Skeletal muscle satellite cell (primary cell): ENCODE results near the gene SH2D5.

Experiments
- H3K27me3 ChIP-seq: 2 replicates; pipeline ENCODE4 v1.7.0; 2013; ENCODE audit warnings: low read length; ENCODE audit not compliant: control insufficient read depth, insufficient read depth
- H3K36me3 ChIP-seq: 2 replicates; pipeline ENCODE4 v1.7.0; 2013; ENCODE audit warnings: mild to moderate bottlenecking, control low read depth, low read length; ENCODE audit not compliant: insufficient read depth
- H3K4me1 ChIP-seq: 2 replicates; pipeline ENCODE4 v1.7.0; 2013; ENCODE audit warnings: low read length; ENCODE audit not compliant: control insufficient read depth, insufficient read depth
- H3K4me2 ChIP-seq: 2 replicates; pipeline ENCODE4 v1.7.0; 2013; ENCODE audit warnings: mild to moderate bottlenecking, low read length
- H3K4me3 ChIP-seq: 2 replicates; pipeline ENCODE4 v1.7.0; 2013; ENCODE audit warnings: low read length
- H3K9ac ChIP-seq: 2 replicates; pipeline ENCODE4 v1.7.0; 2013; ENCODE audit warnings: mild to moderate bottlenecking, low read depth, low read length, moderate library complexity
- H3K9me3 ChIP-seq: replicated peaks from 2 replicates; pipeline ENCODE4 v1.7.0; 2013; ENCODE audit warnings: mild to moderate bottlenecking, control low read depth, low read length

SH2D5 gene

GRCh38 chr1:20708891-20709290 is 23.6 kb downstream of the SH2D5 start:
- Histone ChIP-seq H3K36me3 (no peaks in the 10 kb centered on the region), H3K9me3 (no peaks in the 10 kb centered on the region), H3K4me3 (no peak overlapping the region), H3K4me2 (no peak overlapping the region), H3K27me3 (peaks cover 3% of the 10 kb centered on the region), H3K4me1 (no peaks in the 10 kb centered on the region), H3K9ac (no peak overlapping the region)

DNA sequence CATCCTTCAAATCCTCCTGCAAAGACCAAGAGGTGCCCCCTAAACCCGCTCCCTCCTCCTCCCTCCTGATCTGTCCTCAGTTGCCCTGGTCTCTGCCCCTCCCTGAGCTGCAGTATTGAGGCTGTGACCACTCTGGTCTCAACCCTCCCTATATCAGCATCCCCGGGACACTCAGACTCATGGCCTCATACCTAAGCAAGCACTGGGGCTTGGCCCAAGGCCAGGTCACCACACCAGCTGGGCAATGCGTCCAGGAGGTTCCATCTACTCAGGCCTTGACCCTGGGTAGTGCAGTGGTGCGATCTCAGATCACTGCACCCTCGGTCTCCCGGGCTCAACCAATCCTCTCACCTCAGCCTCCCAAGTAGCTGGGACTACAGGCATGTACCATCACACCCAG is 24.4 kb downstream of the SH2D5 start:
- Histone ChIP-seq H3K27me3 (peaks cover 3% of the 10 kb centered on the region), H3K9ac (no peak overlapping the region), H3K36me3 (no peaks in the 10 kb centered on the region), H3K4me1 (no peaks in the 10 kb centered on the region), H3K4me2 (no peak overlapping the region), H3K4me3 (no peak overlapping the region), H3K9me3 (no peaks in the 10 kb centered on the region)

- peaks cover 3% of the 10 kb centered on the region for H3K27me3 ChIP-seq
- H3K4me1 ChIP-seq: no peaks in the 10 kb centered on the region
- no peaks in the 10 kb centered on the region for H3K9me3 ChIP-seq
- H3K36me3 ChIP-seq: no peaks in the 10 kb centered on the region
- H3K4me2 ChIP-seq: no peak overlapping the region
- H3K9ac ChIP-seq: no peak overlapping the region
- H3K4me3 ChIP-seq: no peak overlapping the region
Measured at GRCh38 chr1:20706841-20707240, 25.7 kb downstream of the SH2D5 start.

- Histone ChIP-seq H3K9me3 (no peaks in the 10 kb centered on the region), H3K4me1 (no peaks in the 10 kb centered on the region), H3K36me3 (no peaks in the 10 kb centered on the region), H3K4me2 (no peak overlapping the region), H3K4me3 (no peak overlapping the region), H3K27me3 (peaks cover 3% of the 10 kb centered on the region), H3K9ac (no peak overlapping the region)
Measured at GRCh38 chr1:20705203-20705755, 27.2 kb downstream of the SH2D5 start.

DNA sequence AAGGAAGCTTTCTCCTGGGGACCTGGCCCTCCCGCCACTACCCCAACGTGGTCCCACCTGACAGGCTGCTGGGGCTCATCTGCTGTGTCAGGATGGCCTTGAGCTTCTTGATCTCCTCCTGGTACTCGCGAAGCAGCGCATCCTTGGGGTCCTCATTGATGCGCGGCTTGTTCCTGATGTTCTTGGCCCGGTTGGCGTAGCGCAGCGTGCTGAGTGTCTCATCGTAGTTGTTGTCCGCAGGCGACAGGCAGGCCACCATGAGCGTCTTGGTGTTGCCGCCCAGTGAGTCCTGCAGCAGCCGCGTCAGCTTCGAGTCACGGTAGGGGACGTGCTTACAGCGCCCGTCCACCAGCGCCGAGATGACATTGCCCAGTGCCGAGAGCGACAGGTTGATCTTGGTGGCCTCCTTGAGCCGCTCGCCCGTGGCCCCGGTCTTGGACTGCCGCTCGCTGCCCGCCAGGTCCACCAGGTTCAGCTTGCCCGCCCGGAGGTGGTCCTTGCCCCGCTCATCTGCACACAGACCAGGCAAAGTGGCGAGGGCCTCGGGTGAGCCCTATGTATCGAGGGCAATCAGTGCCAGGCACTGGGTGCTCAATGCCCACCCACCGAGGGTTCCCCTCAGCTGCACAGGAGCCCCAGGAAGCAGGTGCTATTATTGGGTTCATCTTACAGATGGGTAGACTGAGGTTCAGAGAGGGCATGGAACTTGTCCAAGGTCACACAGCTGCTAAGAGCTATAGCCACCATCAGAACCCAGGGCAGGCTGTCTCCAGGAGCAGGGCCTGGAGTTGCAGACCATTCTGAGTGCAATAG is 27.9 kb downstream of the SH2D5 start:
- peaks cover 3% of the 10 kb centered on the region for H3K4me1 ChIP-seq
- no peak overlapping the region for H3K4me3 ChIP-seq
- H3K9ac ChIP-seq: no peak overlapping the region
- H3K9me3 ChIP-seq: no peaks in the 10 kb centered on the region
- no peaks in the 10 kb centered on the region for H3K27me3 ChIP-seq
- no peak overlapping the region for H3K4me2 ChIP-seq
- H3K36me3 ChIP-seq: no peaks in the 10 kb centered on the region

GRCh38 chr1:20703124-20703756 is 29.3 kb downstream of the SH2D5 start:
- no peaks in the 10 kb centered on the region for H3K27me3 ChIP-seq
- H3K4me1 ChIP-seq: peaks cover 16% of the 10 kb centered on the region
- no peaks in the 10 kb centered on the region for H3K36me3 ChIP-seq
- no peak overlapping the region for H3K9ac ChIP-seq
- no peaks in the 10 kb centered on the region for H3K9me3 ChIP-seq
- H3K4me2 ChIP-seq: no peak overlapping the region
- no peak overlapping the region for H3K4me3 ChIP-seq

- Histone ChIP-seq H3K36me3 (no peaks in the 10 kb centered on the region), H3K4me1 (peaks cover 24% of the 10 kb centered on the region), H3K9me3 (no peaks in the 10 kb centered on the region), H3K4me3 (no peak overlapping the region), H3K9ac (no peak overlapping the region), H3K4me2 (no peak overlapping the region), H3K27me3 (no peaks in the 10 kb centered on the region)
Measured at GRCh38 chr1:20702416-20702815, 30.1 kb downstream of the SH2D5 start.

- Histone ChIP-seq H3K4me1 (peaks cover 30% of the 10 kb centered on the region), H3K4me3 (no peak overlapping the region), H3K27me3 (no peaks in the 10 kb centered on the region), H3K9ac (no peak overlapping the region), H3K36me3 (no peaks in the 10 kb centered on the region), H3K9me3 (no peaks in the 10 kb centered on the region), H3K4me2 (no peak overlapping the region)
Measured at GRCh38 chr1:20701847-20702246, 30.7 kb downstream of the SH2D5 start.

DNA sequence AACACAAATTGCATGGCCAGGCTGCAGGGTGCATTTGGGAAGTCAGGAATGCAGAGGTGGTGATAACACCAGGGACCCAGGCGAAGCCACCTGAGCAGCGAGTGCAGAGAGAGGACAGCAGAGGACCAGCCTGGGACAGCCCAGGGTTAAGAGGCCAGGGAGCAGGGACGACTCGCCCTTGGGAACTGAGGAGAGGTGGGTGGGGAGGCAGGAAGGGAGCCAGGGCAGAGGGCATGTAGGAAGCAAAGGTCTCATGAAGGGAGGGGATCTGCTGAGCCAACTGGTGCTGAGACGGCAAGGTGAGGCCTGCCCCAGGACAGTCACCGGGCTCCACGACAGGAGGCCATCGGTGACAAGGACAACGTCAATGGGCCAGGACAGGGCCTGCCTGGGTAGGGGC is 31.1 kb downstream of the SH2D5 start:
- Histone ChIP-seq H3K9ac (no peak overlapping the region), H3K4me2 (no peak overlapping the region), H3K27me3 (no peaks in the 10 kb centered on the region), H3K9me3 (no peaks in the 10 kb centered on the region), H3K4me1 (peaks cover 30% of the 10 kb centered on the region), H3K4me3 (no peak overlapping the region), H3K36me3 (no peaks in the 10 kb centered on the region)

- H3K36me3 ChIP-seq: no peaks in the 10 kb centered on the region
- no peak overlapping the region for H3K4me2 ChIP-seq
- H3K27me3 ChIP-seq: no peaks in the 10 kb centered on the region
- no peak overlapping the region for H3K9ac ChIP-seq
- no peak overlapping the region for H3K4me3 ChIP-seq
- peaks cover 30% of the 10 kb centered on the region for H3K4me1 ChIP-seq
- H3K9me3 ChIP-seq: no peaks in the 10 kb centered on the region
Measured at GRCh38 chr1:20700636-20701215, 31.8 kb downstream of the SH2D5 start.

DNA sequence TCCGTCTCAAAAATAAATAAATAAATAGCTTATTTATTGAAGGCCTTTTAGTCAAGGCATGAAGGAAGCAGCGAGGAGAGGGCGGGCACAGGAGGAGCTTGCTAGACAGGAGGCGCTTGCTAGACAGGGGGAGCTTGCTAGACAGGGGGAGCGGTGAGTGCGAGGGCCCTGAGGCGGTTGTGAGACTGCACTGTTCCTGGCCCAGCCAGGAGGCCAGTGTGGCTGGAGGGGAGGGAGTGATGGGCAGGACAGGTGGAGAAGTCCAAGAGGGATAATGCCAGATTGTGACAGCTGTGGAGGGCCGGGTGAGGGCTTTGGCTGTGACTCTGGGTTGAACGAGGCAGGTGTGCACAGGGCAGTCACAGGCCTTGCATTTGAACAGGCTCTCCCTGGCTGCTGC is 32.9 kb downstream of the SH2D5 start:
- Histone ChIP-seq H3K27me3 (no peaks in the 10 kb centered on the region), H3K4me3 (no peak overlapping the region), H3K9me3 (no peaks in the 10 kb centered on the region), H3K4me1 (peaks cover 30% of the 10 kb centered on the region), H3K4me2 (no peak overlapping the region), H3K36me3 (no peaks in the 10 kb centered on the region), H3K9ac (no peak overlapping the region)
